HepG2 (cell line): ENCODE results near the gene ZSWIM5. TPM values are rescaled to one million over a fixed set of nuclear protein-coding genes. Genes with fewer than 3 reads are reported as not detected.
"Not testable (repeated sequence)": the region's sequence is repeated elsewhere in the genome, so short reads cannot be mapped to it uniquely, and the experiment has no call there.

Source experiments
- ATAC-seq: fragments of 200-7000 bp; cut with Tn5 transposase; 3 replicates; pipeline ENCODE4 v1.9.1; 2020; ENCODE audit warnings: mild to moderate bottlenecking, moderate library complexity
- BruUV-seq: library from RNA; stranded (reverse); fragments of 400-500 nt; replicated peaks from 2 replicates; lab custom pipeline; 2021; lab: Mats Ljungman, UMichigan
- CTCF ChIA-PET: fragments of 300-600 bp; formaldehyde crosslinking; extraction: SDS; loops from one replicate; lab custom pipeline; 2021; ENCODE audit warnings: low total read pairs, inconsistent platforms, low intra/inter-chr PET ratio; lab: Yijun Ruan, JAX
- POLR2A ChIA-PET: fragments of 350-600 bp; sonication (Branson Sonifier 250); formaldehyde crosslinking; loops from one replicate; lab custom pipeline; 2020; ENCODE audit warnings: antibody characterized with exemption, inconsistent platforms; lab: Yijun Ruan, JAX
- DNase-seq: peaks from one replicate; pipeline ENCODE4 v3.0.0-alpha.2; 2015; ENCODE audit warnings: low spot score
- FAIRE-seq: peaks from 3 replicates; lab custom pipeline; 2011; peaks lifted over from hg19 to GRCh38; lab: Jason Lieb, UNC
- H2AFZ ChIP-seq: one replicate; pipeline ENCODE4 v1.6.1; 2011; ENCODE audit warnings: low read length, inconsistent platforms
- H3K27ac ChIP-seq: fragments of 300-600 bp; 3 replicates; pipeline ENCODE4 v1.8.0; 2011; ENCODE audit warnings: mixed run types, mild to moderate bottlenecking, mixed read lengths, low read length, inconsistent platforms; ENCODE audit not compliant: insufficient read depth; ENCODE audit errors: extremely low read length
- H3K27me3 ChIP-seq, 2 experiments: fragments of 200-600 bp in 1 of 2; 2 replicates in 1 of 2; 3 replicates in 1 of 2; pipeline versions ENCODE4 v1.6.0 to v1.8.0; 2011; ENCODE audit warnings: low read length in 2 of 2, mild to moderate bottlenecking in 2 of 2, moderate library complexity in 2 of 2, inconsistent platforms in 1 of 2; ENCODE audit not compliant: insufficient read depth in 2 of 2, control insufficient read depth in 1 of 2
- H3K36me3 ChIP-seq, 2 experiments: fragments of 200-600 bp in 1 of 2; replicated peaks in 1 of 2; 2 replicates in 1 of 2; 3 replicates in 1 of 2; pipeline versions ENCODE4 v1.5.1 to v1.8.0; 2011; ENCODE audit warnings: low read length in 2 of 2, inconsistent platforms in 1 of 2; ENCODE audit not compliant: insufficient read depth in 2 of 2, control insufficient read depth in 1 of 2
- H3K4me1 ChIP-seq: 2 replicates; pipeline ENCODE4 v1.5.1; 2012; ENCODE audit warnings: low read length, inconsistent platforms; ENCODE audit not compliant: insufficient read depth
- H3K4me2 ChIP-seq: 2 replicates; pipeline ENCODE4 v1.6.0; 2011; ENCODE audit warnings: low read depth, low read length, inconsistent platforms
- H3K4me3 ChIP-seq, 3 experiments: fragments of 200-600 bp in 1 of 3; sonication (generic), shearing (Covaris generic) in 1 of 3; replicated peaks in 1 of 3; 2 replicates each; pipeline ENCODE4 v1.5.1; 2011 to 2016; ENCODE audit warnings: low read length in 3 of 3, inconsistent platforms in 2 of 3, low read depth in 2 of 3, mild to moderate bottlenecking in 2 of 3, control low read depth in 1 of 3, mixed read lengths in 1 of 3; ENCODE audit not compliant: insufficient read depth in 1 of 3
- H3K79me2 ChIP-seq: one replicate; pipeline ENCODE4 v1.6.1; 2011; ENCODE audit warnings: low read length, inconsistent platforms; ENCODE audit not compliant: insufficient read depth
- H3K9ac ChIP-seq: 2 replicates; pipeline ENCODE4 v1.6.0; 2011; ENCODE audit warnings: mild to moderate bottlenecking, low read depth, low read length, inconsistent platforms; ENCODE audit not compliant: insufficient read depth
- H3K9me3 ChIP-seq: 2 replicates; pipeline ENCODE4 v1.5.1; 2012; ENCODE audit warnings: mild to moderate bottlenecking, low read length
- H4K20me1 ChIP-seq: 2 replicates; pipeline ENCODE4 v1.6.0; 2011; ENCODE audit warnings: inconsistent platforms, mild to moderate bottlenecking, low read length, moderate library complexity; ENCODE audit not compliant: insufficient read depth
- HOXA9 ChIP-seq: sonication (generic); formaldehyde crosslinking; IDR thresholded peaks from 2 replicates; pipeline ENCODE4 v1.8.1; 2022; ENCODE audit warnings: missing genetic modification reagents, mild to moderate bottlenecking, moderate library complexity, borderline replicate concordance
- KLF16 ChIP-seq, 2 experiments: sonication (generic) in 1 of 2; formaldehyde crosslinking in 1 of 2; IDR thresholded peaks; 2 replicates each; pipeline versions ENCODE4 v1.6.1 to v1.8.0; 2016 to 2023; ENCODE audit warnings: missing genetic modification reagents in 2 of 2, missing compliant biosample characterization in 1 of 2
- MTF2 ChIP-seq: sonication (generic); formaldehyde crosslinking; IDR thresholded peaks from 2 replicates; pipeline ENCODE4 v1.5.0; 2020; ENCODE audit warnings: missing genetic modification reagents, borderline replicate concordance
- NFIC ChIP-seq: IDR thresholded peaks from 2 replicates; pipeline ENCODE4 v1.6.1; 2012; ENCODE audit warnings: mild to moderate bottlenecking, low read length, inconsistent platforms
- SMAD9 ChIP-seq: sonication (generic); formaldehyde crosslinking; IDR thresholded peaks from 2 replicates; pipeline ENCODE4 v1.5.1; 2020; ENCODE audit warnings: mild to moderate bottlenecking, missing genetic modification reagents
- ZBTB20 ChIP-seq: sonication (generic); formaldehyde crosslinking; IDR thresholded peaks from 2 replicates; pipeline ENCODE4 v1.8.1; 2023; ENCODE audit warnings: missing genetic modification reagents, low read depth, mild to moderate bottlenecking, borderline replicate concordance
- ZFP1 ChIP-seq: IDR thresholded peaks from 2 replicates; pipeline ENCODE4 v1.6.1; 2016
- ZFP36L1 ChIP-seq: sonication (generic); formaldehyde crosslinking; IDR thresholded peaks from 2 replicates; pipeline ENCODE4 v1.8.0; 2022; ENCODE audit warnings: mild to moderate bottlenecking, missing genetic modification reagents, moderate library complexity
- ZNF460 ChIP-seq: sonication (generic); formaldehyde crosslinking; IDR thresholded peaks from 2 replicates; pipeline ENCODE4 v1.5.1; 2020; ENCODE audit warnings: missing genetic modification reagents, mild to moderate bottlenecking, borderline replicate concordance
- ZNF644 ChIP-seq: IDR thresholded peaks from 2 replicates; pipeline ENCODE4 v1.6.1; 2016; ENCODE audit warnings: low read depth
- WGBS: methylation state at CpG from one replicate; pipeline ENCODE4 v1.1.6; 2017; ENCODE audit warnings: low lambda C conversion rate; 5-methylcytosine and 5-hydroxymethylcytosine counted together
- in situ Hi-C: cut with HindIII; loops from 2 replicates; pipeline ENCODE4 v1.10.0; 2017; ENCODE audit warnings: low pct_unique_long_range_greater_than_20kb; ENCODE audit not compliant: extremely low pct_ligation_motif_present
- intact Hi-C: fragments of 100-400 bp; cut with micrococcal nuclease; formaldehyde crosslinking; loops from one replicate; pipeline ENCODE4 v1.10.0; 2022; ENCODE audit not compliant: unreplicated experiment
- polyA plus RNA-seq, 8 experiments: library from polyadenylated mRNA; depleted of rRNA in 3 of 8; stranded (reverse) in 7 of 8; unstranded in 1 of 8; fragments of >200 nt; fragmentation: Illumina TruSeq in 4 of 8; extraction: Trizol in 4 of 8; gene quantifications; 2 replicates each; pipeline versions ENCODE4 v1.2.1 to v1.2.3, GENCODE V29; 2011 to 2016; ENCODE audit warnings: low read depth in 4 of 8, missing spikeins in 1 of 8, mixed read lengths in 1 of 8; ENCODE audit not compliant: insufficient read depth in 1 of 8
- total RNA-seq, 5 experiments: library from RNA; depleted of rRNA; stranded (reverse); fragments of >200 nt; fragmentation: Illumina TruSeq; extraction: Trizol; gene quantifications; 2 replicates each; pipeline ENCODE4 v1.2.3, GENCODE V29; 2016; ENCODE audit warnings: low read depth in 1 of 5
- TF ChIP-seq, protein P1 (sequence below): sonication (generic); formaldehyde crosslinking; conservative IDR thresholded peaks from 2 replicates; pipeline ENCODE4 v1.4.0; 2020; ENCODE audit warnings: missing genetic modification reagents
- TF ChIP-seq, protein P2 (sequence below): IDR thresholded peaks from 2 replicates; pipeline ENCODE4 v1.6.1; 2016; ENCODE audit warnings: missing genetic modification reagents, missing compliant biosample characterization

ZSWIM5 gene
- total and polyA plus RNA-seq, 2 of the 13 experiments (the other 11 are each of a cell fraction or from before 2014, with no cell fraction given) = 11.0 to 20.6 TPM

DNA sequence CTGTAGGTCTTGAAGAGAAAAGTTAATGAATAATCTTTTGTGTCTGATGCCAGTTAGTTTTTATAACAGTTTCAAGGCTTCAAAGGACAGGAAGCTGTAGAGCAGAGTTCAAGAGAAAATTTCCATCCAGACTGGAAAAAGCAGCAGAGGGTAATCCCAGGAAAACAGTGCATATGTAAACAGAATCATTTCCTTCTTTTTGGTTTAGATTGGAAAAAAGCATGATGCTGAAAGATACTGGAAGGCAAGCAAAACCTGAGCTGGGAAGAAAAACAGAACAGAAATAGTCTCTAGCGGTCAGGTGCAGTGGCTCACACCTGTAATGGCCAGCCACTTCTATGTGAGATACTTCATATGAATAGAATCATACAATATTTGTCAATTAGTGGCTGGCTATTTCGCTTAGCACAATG, 71.9 kb downstream of the ZSWIM5 start (continued):
- TF ChIP-seq, protein P1, sequence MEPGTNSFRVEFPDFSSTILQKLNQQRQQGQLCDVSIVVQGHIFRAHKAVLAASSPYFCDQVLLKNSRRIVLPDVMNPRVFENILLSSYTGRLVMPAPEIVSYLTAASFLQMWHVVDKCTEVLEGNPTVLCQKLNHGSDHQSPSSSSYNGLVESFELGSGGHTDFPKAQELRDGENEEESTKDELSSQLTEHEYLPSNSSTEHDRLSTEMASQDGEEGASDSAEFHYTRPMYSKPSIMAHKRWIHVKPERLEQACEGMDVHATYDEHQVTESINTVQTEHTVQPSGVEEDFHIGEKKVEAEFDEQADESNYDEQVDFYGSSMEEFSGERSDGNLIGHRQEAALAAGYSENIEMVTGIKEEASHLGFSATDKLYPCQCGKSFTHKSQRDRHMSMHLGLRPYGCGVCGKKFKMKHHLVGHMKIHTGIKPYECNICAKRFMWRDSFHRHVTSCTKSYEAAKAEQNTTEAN (CRISPR knock-in tag) = no peak
- no peak for TF ChIP-seq SMAD9 (CRISPR knock-in tag)
- 0 out of 2 replicates have a peak, but pooled peaks have one; percentile 33 for TF ChIP-seq ZFP1 (CRISPR knock-in tag)
- no peak; the same call in 1 of the 2 replicates for TF ChIP-seq ZNF460
- peak in 1 of 2 experiments; percentile 76; a peak in 2 of 4 replicates for TF ChIP-seq KLF16 (CRISPR knock-in tag; IDR thresholded peaks at IDR 0.05)
- TF ChIP-seq, protein P2, sequence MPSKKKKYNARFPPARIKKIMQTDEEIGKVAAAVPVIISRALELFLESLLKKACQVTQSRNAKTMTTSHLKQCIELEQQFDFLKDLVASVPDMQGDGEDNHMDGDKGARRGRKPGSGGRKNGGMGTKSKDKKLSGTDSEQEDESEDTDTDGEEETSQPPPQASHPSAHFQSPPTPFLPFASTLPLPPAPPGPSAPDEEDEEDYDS = peak; percentile 33; the same call in 1 of the 2 replicates
- peak; percentile 63; the same call in 1 of the 2 replicates for TF ChIP-seq ZFP36L1 (CRISPR knock-in tag)
- 0 out of 2 replicates have a peak, but pooled peaks have one; percentile 22 for TF ChIP-seq ZBTB20 (CRISPR knock-in tag)
- no peak for TF ChIP-seq HOXA9 (CRISPR knock-in tag)
- TF ChIP-seq MTF2 (CRISPR knock-in tag) = no peak
- TF ChIP-seq NFIC = peak; percentile 95
- TF ChIP-seq ZNF644 (CRISPR knock-in tag) = no peak
- TF ChIP-seq, all 625 proteins: peak for 141

DNA sequence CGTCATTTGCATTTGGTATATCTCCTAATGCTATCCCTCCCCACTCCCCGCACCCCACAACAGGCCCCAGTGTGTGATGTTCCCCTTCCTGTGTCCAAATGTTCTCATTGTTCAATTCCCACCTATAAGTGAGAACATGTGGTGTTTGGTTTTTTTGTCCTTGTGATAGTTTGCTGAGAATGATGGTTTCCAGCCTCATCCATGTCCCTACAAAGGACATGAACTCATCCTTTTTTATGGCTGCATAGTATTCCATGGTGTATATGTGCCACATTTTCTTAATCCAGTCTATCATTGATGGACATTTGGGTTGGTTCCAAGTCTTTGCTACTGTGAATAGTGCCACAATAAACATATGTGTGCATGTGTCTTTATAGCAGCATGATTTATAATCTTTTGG, 73.7 kb downstream of the ZSWIM5 start:
- WGBS = 97% methylated on average over 2 of the region's 2 CpGs
- Histone ChIP-seq H3K79me2 (peaks cover 21% of the 10 kb centered on the region), H3K4me1 (peaks cover 44% of the 10 kb centered on the region)
- H3K27ac ChIP-seq, H3K9me3 ChIP-seq, H4K20me1 ChIP-seq, BruUV-seq, H3K36me3 ChIP-seq, H3K27me3 ChIP-seq, H3K9ac ChIP-seq, FAIRE-seq, CTCF ChIA-PET, in situ Hi-C loops, H3K4me2 ChIP-seq, H3K4me3 ChIP-seq, ATAC-seq, DNase-seq, H2AFZ ChIP-seq: not testable (repeated sequence)
- POLR2A ChIA-PET = interaction anchor here (0.6 kb wide), 1 partner anchor 28 kb away, joined by 3 read pairs; no protein-coding TSS in a partner anchor
- intact Hi-C loops = loop anchor here (10.0 kb wide), 1 partner anchor 72 kb away; the partner anchor contains the start of gene ZSWIM5
